Measurements from ENCODE around the gene TMEM222. TPM values are rescaled to one million over a fixed set of nuclear protein-coding genes. Genes with fewer than 3 reads are reported as not detected.

Gene TMEM222
- polyA plus RNA-seq, 1 of the 3 experiments (the other 2 are of a cell fraction): 51.7 TPM

- TF ChIP-seq, protein P1, sequence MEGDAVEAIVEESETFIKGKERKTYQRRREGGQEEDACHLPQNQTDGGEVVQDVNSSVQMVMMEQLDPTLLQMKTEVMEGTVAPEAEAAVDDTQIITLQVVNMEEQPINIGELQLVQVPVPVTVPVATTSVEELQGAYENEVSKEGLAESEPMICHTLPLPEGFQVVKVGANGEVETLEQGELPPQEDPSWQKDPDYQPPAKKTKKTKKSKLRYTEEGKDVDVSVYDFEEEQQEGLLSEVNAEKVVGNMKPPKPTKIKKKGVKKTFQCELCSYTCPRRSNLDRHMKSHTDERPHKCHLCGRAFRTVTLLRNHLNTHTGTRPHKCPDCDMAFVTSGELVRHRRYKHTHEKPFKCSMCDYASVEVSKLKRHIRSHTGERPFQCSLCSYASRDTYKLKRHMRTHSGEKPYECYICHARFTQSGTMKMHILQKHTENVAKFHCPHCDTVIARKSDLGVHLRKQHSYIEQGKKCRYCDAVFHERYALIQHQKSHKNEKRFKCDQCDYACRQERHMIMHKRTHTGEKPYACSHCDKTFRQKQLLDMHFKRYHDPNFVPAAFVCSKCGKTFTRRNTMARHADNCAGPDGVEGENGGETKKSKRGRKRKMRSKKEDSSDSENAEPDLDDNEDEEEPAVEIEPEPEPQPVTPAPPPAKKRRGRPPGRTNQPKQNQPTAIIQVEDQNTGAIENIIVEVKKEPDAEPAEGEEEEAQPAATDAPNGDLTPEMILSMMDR (IDR thresholded peaks at IDR 0.05): no peak
- TF ChIP-seq POLR2AphosphoS5 (IDR thresholded peaks at IDR 0.05; ENCODE audit: low read depth, low read length) (peak; percentile 74), CHD2 (IDR thresholded peaks at IDR 0.05; ENCODE audit: low read length, partially characterized antibody) (peak; percentile 6), ZBTB33 (IDR thresholded peaks at IDR 0.05; ENCODE audit: borderline replicate concordance, low read depth) (no peak), EZH2phosphoT487 (IDR thresholded peaks at IDR 0.05; ENCODE audit: borderline replicate concordance, low read depth) (no peak), MXI1 (IDR thresholded peaks at IDR 0.05; ENCODE audit: low read depth, low read length) (peak; percentile 50; the same call in 1 of the 2 replicates), TEAD4 (IDR thresholded peaks at IDR 0.05; ENCODE audit: borderline replicate concordance, insufficient read depth) (0 out of 2 replicates have a peak, but pooled peaks have one; percentile 44), FOSL2 (IDR thresholded peaks at IDR 0.05; ENCODE audit: borderline replicate concordance, low read depth) (peak; percentile 36; the same call in 1 of the 2 replicates), SIN3A (IDR thresholded peaks at IDR 0.05; ENCODE audit: borderline replicate concordance, low read depth, low read length) (peak; percentile 50; the same call in 1 of the 2 replicates), FOXJ3 (CRISPR knock-in tag; IDR thresholded peaks at IDR 0.05) (no peak), RFX5 (IDR thresholded peaks at IDR 0.05; ENCODE audit: low read length) (no peak), NRF1 (IDR thresholded peaks at IDR 0.05; ENCODE audit: low read depth, low read length) (no peak), MEF2A (IDR thresholded peaks at IDR 0.05; ENCODE audit: borderline replicate concordance, low read depth) (no peak), RAD21 (IDR thresholded peaks at IDR 0.05; ENCODE audit: low read length) (no peak)
- TF ChIP-seq, protein P2, sequence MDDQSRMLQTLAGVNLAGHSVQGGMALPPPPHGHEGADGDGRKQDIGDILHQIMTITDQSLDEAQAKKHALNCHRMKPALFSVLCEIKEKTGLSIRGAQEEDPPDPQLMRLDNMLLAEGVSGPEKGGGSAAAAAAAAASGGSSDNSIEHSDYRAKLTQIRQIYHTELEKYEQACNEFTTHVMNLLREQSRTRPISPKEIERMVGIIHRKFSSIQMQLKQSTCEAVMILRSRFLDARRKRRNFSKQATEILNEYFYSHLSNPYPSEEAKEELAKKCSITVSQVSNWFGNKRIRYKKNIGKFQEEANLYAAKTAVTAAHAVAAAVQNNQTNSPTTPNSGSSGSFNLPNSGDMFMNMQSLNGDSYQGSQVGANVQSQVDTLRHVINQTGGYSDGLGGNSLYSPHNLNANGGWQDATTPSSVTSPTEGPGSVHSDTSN (IDR thresholded peaks at IDR 0.05): peak; percentile 89
- TF ChIP-seq, protein P3, sequence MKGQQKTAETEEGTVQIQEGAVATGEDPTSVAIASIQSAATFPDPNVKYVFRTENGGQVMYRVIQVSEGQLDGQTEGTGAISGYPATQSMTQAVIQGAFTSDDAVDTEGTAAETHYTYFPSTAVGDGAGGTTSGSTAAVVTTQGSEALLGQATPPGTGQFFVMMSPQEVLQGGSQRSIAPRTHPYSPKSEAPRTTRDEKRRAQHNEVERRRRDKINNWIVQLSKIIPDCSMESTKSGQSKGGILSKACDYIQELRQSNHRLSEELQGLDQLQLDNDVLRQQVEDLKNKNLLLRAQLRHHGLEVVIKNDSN (IDR thresholded peaks at IDR 0.05; ENCODE audit: borderline replicate concordance, low read depth): no peak
- TF ChIP-seq, protein P4, sequence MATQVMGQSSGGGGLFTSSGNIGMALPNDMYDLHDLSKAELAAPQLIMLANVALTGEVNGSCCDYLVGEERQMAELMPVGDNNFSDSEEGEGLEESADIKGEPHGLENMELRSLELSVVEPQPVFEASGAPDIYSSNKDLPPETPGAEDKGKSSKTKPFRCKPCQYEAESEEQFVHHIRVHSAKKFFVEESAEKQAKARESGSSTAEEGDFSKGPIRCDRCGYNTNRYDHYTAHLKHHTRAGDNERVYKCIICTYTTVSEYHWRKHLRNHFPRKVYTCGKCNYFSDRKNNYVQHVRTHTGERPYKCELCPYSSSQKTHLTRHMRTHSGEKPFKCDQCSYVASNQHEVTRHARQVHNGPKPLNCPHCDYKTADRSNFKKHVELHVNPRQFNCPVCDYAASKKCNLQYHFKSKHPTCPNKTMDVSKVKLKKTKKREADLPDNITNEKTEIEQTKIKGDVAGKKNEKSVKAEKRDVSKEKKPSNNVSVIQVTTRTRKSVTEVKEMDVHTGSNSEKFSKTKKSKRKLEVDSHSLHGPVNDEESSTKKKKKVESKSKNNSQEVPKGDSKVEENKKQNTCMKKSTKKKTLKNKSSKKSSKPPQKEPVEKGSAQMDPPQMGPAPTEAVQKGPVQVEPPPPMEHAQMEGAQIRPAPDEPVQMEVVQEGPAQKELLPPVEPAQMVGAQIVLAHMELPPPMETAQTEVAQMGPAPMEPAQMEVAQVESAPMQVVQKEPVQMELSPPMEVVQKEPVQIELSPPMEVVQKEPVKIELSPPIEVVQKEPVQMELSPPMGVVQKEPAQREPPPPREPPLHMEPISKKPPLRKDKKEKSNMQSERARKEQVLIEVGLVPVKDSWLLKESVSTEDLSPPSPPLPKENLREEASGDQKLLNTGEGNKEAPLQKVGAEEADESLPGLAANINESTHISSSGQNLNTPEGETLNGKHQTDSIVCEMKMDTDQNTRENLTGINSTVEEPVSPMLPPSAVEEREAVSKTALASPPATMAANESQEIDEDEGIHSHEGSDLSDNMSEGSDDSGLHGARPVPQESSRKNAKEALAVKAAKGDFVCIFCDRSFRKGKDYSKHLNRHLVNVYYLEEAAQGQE (IDR thresholded peaks at IDR 0.05; ENCODE audit: low read depth, low read length): peak; percentile 55; the same call in 1 of the 2 replicates
These were observed 22.3 kb upstream of the TMEM222 start (continued) for GRCh38 chr1:27299385-27300271.

Measured in SK-N-SH (cell line).